Endometrial microvascular endothelial cells (primary cell): ENCODE data around the gene KHDC1. TPM values are rescaled to one million over a fixed set of nuclear protein-coding genes. Genes with fewer than 3 reads are reported as not detected.
"Not testable (repeated sequence)": the region's sequence is repeated elsewhere in the genome, so short reads cannot be mapped to it uniquely, and the experiment has no call there.

Experiments
- in situ Hi-C: cut with HindIII; loops from 2 replicates; pipeline ENCODE4 v1.10.0; 2017; ENCODE audit warnings: low sequenced_read_pairs, low pct_unique_long_range_greater_than_20kb; ENCODE audit errors: inconsistent ontology term
- total RNA-seq: library from RNA; depleted of rRNA; stranded (reverse); fragments of >200 nt; gene quantifications from one replicate; pipeline ENCODE4 v1.2.3, GENCODE V29; 2015; ENCODE audit errors: inconsistent ontology term

Gene KHDC1
- 1.6 TPM for total RNA-seq

DNA sequence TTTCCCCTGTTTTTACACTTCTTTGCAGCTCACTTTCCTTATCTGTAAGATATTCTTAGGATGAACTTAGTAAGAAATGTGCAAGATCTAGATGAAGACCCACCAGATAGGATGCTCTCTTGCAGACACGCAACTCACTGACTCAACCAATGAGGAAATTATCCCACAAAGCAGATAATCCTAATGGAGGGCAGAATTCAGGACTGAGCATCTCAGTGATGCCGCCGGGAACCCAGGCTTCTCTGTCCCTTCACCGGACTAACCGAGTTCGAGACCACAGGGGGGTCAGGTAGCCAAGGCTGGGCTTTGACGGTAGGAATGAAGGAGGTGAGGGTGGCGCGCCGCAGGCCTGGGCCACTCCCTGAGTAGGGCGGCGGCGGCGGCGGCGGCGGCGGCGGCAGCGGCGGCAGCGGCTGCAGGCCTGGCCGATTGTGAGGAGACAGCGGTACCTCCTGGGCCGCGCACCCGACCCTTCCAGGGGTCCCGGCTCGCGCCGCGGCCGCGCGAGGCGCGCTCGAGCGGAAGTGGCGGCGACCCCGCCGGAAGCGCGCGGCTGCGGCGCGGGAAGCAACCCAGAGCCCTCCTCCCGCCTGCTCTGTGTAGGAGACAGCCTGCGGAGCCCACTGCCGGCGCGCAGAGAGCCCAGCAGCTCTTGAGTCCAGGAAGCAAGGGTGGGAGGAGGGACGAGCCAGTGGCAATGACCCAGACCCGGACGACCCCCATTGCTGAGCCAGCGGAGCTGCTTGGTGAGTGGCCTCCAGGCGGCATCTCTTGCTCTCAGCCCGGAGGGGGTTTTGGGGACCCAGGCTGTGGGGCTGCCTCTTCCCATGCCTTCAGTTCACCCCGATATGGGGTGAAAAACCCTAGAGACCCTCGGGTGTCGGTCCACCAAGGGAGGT lies at the start of gene KHDC1:
KHDC1 (minus strand) TSS at position 526 of the 899 bp plus-strand sequence. CDS start 20,679 bp downstream, outside the sequence.
- in situ Hi-C loops = no loop called here

GRCh38 chr6:73310503-73310845 lies 47.5 kb upstream of the KHDC1 start:
- in situ Hi-C loops = not testable (repeated sequence)

DNA sequence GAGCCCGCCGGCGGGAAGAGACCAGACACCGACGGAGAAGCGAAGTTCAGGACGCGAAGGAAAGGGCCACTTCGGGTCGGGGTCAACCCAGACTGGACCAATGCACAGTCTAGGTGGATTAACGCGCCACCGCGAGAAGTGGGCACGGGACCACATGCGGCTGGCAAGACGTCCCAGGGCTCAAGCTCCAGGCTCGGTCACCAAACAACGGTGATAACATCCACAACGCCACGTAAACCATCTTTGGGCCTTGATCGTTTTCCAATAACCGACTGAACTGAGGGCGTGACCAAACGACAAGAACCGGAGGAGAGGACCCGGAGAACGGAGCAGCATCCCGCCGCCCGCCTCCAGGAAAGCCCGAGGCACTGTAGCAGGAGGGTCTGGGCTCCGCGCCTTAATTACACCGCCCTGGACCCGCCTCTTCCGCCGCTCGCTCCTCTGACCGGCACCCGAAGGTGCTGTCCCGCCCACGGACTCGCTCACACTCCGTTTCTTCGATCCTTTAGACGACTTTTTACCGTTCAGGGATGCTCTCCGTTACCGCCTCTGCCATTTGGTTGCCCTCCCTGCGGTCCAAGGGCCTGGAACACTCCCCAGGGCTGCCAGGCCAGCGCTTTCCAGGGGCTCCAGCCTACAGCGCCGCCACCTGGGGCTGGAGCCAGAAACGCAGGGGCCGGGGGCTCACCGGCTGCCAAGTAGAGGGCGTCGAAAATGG lies 46.9 kb upstream of the KHDC1 start:
- in situ Hi-C loops = no loop called here

- in situ Hi-C loops = no loop called here
These were observed 46.5 kb upstream of the KHDC1 start for GRCh38 chr6:73309535-73309784.

GRCh38 chr6:73308712-73309534 lies 45.9 kb upstream of the KHDC1 start:
- in situ Hi-C loops = no loop called here

GRCh38 chr6:73303773-73304172 lies 40.8 kb upstream of the KHDC1 start:
- in situ Hi-C loops = not testable (repeated sequence)

GRCh38 chr6:73302339-73302738 lies 39.3 kb upstream of the KHDC1 start:
- in situ Hi-C loops = no loop called here

GRCh38 chr6:73299151-73299971 lies 36.4 kb upstream of the KHDC1 start:
- in situ Hi-C loops = no loop called here

DNA sequence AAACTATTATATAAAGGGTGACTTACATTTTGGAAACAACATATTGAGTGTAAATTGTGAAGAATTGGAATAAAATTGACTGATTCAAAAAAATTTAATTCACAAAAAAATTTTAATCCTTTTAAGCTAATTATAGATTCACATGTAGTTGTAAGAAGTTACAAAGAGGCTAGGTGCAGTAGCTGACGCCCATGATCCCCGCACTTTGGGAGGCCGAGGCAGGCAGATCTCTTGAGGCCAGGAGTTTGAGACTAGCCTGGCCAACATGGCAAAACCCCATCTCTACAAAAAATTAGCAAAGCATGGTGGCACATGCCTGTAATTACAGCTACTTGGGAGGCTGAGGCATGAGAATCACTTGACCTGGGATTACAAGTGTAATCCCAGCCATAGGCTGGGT lies 30.3 kb upstream of the KHDC1 start:
- in situ Hi-C loops = no loop called here

DNA sequence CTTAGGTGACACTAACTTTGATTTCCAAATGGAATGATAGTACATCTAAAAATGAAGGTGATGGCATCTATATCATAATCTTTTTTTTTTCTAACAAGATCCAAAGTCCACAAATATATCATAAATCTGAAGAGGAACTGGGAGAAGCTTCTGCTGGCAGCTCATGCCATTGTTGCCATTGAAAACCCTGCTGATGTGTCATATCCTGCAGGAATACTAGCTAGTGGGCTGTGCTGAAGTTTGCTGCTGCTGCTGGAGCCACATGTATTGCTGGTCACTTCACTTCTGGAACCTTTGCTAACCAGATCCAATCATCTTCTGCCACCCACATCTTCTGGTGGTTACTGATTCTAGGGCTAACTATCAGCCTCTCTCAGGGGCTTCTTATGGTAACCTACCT lies 27.4 kb upstream of the KHDC1 start:
- in situ Hi-C loops = no loop called here

GRCh38 chr6:73286752-73287151 lies 23.8 kb upstream of the KHDC1 start:
- in situ Hi-C loops = no loop called here

GRCh38 chr6:73285674-73286283 lies 22.8 kb upstream of the KHDC1 start:
- in situ Hi-C loops = no loop called here

- in situ Hi-C loops = no loop called here
These were observed 19.9 kb upstream of the KHDC1 start for GRCh38 chr6:73282871-73283270.

DNA sequence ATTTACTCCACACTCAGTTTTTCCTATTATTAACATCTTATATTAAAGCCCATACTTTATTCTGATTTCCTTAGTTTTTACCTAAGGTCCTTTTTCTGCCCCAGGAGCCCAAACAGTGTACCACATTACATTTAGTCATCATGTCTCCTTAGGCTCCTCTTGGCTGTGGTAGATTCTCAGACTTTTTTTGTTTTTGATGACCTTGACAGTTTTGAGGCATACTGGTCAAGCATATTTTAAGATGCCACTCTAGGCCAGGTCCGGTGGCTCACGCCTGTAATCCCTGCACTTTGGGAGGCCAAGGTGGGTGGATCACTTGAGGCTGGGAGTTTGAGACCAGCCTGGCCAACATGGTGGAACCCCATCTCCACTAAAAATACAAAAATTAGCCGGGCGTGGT lies 18.7 kb upstream of the KHDC1 start:
- in situ Hi-C loops = not testable (repeated sequence)

DNA sequence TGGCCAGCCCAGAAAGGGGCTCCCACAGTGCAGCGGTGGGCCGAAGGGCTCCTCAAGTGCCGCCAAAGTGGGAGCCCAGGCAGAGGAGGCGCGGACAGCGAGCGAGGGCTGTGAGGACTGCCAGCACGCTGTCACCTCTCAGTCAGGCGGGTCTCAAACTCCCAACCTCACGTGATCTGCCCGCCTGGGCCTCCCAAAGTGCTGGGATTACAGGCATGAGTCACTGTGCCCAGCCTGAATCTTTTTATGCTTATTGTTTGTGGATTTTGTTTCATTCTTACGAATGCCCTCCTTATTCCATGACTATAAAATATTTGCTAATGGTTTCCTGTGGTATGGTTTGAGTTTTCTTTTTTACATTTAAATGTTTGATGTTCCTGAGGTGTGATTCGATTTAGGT lies 6.3 kb upstream of the KHDC1 start:
- in situ Hi-C loops = not testable (repeated sequence)

DNA sequence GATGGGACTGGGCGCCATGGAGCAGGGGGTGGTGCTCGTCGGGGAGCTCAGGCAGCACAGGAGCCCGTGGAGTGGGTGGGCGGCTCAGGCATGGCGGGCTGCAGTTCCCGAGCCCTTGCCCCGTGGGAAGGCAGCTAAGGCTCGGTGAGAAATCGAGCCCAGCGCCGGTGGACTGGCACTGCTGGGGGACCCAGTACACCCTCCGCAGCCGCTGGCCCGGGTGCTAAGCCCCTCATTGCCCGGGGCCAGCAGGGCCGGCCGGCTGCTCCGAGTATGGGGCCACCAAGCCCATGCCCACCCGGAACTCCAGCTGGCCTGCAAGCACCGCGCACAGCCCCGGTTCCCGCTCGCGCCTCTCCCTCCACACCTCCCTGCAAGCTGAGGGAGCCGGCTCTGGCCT lies 5.9 kb upstream of the KHDC1 start:
- in situ Hi-C loops = not testable (repeated sequence)

- in situ Hi-C loops = no loop called here
These were observed 1.4 kb upstream of the KHDC1 start for GRCh38 chr6:73264446-73264845.

DNA sequence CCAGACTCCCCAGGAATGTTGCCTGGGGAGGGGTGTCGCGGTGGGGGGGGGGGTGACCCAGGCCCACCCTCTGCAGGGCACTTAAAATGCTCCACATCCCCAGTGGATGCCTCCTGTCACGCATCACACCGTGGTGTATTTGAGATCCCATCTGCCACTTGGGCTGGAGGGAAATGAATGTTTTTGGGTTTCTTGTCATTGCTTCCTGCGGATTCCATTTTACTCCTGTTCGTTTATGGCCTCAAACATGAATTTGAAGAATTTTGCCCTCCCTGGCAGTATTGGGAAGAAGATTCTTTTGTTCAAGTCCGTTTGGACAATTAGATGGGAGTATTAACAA lies 544 bp upstream of the KHDC1 start:
- in situ Hi-C loops = no loop called here

DNA sequence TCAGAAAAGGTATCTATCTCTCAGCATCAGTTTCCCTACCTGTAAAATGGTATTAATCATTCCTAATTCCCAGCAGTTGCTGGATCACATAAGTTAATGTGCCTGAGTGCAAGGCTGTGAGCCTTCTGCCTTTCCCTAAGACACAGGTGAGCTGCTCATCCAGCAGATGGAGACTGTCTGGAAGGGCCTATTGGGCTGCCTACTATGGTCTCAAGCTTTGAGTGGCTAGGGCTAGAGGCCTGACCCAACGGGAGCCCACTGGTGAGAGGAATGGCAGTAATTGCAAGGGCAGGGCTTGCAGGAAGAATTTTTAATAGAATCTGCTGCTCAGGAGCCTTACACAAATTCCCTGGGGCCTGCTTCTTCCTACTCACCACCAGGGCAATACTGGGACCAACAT lies 4.3 kb downstream of the KHDC1 start:
- in situ Hi-C loops = no loop called here
